HG03159 (cell line): ENCODE data around the gene TPK1.
"Not testable (repeated sequence)": the region's sequence is repeated elsewhere in the genome, so short reads cannot be mapped to it uniquely, and the experiment has no call there.

Experiments used
- ATAC-seq: cut with Tn5 transposase; IDR thresholded peaks from one replicate; pipeline ENCODE4 v1.9.1; 2021; ENCODE audit warnings: mild to moderate bottlenecking, moderate library complexity; ENCODE audit not compliant: unreplicated experiment

Gene TPK1

DNA sequence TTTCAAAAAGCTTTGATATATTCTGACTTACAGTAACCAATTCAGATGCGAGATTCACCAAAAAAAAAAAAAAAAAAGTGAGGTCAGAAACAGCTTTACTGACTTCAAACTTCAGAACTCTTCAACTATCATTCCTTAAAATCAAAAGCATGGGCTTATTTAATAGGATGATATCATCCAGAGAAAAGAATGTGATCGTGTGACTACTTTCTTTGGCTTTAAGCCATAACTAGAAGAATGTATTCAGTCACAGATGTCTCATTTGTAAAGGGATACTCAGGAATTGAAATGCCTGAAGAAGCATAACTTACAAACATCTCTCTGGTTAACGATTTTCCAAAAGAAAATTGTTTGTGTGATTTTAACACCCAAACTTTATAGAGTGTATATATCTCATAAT lies 11.5 kb downstream of the TPK1 start:
- no peak for ATAC-seq

DNA sequence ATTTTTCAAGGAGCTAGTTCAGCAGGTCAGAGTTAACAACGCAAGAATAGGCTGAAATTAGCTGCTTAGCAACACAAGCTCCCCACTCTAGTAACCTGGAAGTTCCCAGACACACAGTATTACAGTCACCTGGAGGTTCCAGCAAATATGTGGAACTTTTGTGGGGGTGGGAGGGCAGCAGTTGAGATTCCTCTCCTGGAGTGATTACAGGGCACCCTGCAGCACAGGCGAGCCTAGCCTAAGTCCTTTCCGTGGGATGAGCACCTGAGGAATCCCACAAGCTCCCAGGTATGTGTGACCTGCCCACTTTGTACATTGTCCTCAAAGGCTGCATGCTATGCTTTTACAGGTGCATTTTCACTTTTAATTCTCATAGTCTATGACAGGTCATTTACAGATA lies 13.6 kb downstream of the TPK1 start:
- ATAC-seq = no peak

- peak; percentile 63 for ATAC-seq
These were observed 14.8 kb downstream of the TPK1 start for GRCh38 chr7:144821067-144821466.

- no peak for ATAC-seq
These were observed 15.3 kb downstream of the TPK1 start for GRCh38 chr7:144820552-144820951.

GRCh38 chr7:144819566-144819965 lies 16.3 kb downstream of the TPK1 start:
- ATAC-seq = no peak

- peak; percentile 58 for ATAC-seq
These were observed 17.3 kb downstream of the TPK1 start for GRCh38 chr7:144818511-144818910.

DNA sequence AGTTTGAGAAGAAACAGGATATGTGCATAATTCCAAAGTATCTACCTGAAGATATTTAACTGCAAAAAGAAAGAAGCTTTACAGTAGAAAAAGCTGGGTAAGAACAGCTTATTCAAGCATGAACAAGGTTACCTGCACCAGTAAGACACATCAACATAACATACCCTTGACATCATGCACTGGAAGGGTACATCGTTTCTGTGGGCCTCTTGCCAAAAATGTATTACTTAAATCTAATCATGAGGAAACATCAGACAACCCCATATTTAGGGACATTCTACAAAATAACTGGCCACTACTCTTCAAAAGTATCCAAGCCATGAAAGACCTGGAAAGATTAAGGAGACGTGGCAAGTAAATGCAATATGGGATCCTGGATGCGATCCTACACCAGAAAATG lies 18.9 kb downstream of the TPK1 start:
- no peak for ATAC-seq

GRCh38 chr7:144814299-144814698 lies 21.6 kb downstream of the TPK1 start:
- ATAC-seq = no peak

GRCh38 chr7:144812379-144813283 lies 23.2 kb downstream of the TPK1 start:
- ATAC-seq = peak; percentile 96

DNA sequence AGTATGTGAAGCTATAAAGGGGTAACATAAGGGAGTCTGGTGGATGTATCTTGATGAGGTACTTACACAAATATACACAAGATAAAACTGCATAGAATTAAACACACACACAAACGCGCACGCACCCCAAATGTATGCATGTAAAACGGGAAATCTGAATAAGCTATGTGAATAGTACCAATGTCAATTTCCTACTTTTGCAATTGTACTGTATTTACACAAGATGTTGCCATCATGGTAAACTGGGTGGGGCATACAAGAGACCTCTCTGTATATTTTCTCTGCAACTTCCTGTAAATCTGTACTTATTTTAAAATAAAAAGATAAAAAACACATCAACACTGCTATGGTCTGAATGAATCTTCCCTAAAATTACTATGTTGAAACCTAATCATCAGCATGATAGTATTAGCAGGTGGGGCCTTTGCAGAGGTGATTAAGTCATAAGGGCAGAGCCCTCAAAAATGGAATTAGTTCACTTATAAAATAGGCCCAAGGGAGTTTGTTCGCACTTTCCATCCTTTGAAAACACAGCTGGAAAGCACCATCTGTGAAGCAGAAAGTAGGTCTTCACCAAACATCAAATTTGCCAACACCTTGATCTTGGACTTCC lies 30.1 kb downstream of the TPK1 start:
- no peak for ATAC-seq

DNA sequence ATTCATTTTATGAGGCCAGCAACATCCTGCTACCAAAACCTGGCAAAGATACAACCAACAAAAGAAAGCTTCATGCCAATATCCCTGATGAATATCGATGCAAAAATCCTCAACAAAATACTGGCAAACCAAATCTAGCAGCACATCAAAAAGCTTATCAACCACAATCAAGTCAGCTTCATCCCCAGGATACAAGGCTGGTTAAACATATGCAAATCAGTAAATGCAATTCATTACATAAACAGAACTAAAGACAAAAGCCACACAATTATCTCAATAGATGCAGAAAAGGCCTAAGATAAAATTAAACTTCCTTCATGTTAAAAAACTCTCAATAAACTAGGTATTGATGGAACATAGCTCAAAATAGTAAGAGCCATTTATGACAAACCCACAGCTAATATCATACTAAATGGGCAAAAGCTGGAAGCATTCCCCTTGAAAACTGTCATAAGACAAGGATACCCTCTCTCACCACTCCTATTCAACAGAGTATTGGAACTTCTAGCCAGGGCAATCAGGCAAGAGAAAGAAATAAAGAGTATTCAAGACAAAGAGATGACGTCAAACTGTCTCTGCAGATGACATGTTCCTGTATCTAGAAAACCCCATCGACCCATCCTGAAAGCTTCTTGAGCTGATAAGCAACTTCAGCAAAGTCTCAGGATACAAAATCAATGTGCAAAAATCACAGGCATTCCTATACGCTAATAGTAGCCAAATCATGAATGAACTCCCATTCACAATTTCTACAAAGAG lies 35.0 kb downstream of the TPK1 start:
- ATAC-seq = not testable (repeated sequence)

DNA sequence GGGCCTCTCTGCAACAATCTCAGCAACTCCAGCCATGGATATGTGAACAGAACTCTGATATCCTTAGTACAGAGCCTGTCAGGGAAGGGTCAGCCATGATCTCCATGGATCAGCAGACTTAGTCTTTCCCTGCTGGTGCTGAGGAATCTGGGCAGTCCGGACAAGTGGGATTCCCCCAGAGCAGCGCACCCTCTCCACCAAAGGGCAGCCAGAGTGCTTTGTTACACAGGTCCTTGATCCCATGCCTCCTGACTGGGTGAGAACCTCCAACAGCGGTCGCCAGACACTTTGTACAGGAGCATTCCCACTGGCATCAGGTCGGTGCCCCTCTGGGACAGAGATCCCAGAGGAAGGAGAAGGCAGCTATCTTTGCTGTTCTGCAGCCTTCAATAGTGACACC lies 38.9 kb downstream of the TPK1 start:
- no peak for ATAC-seq

- ATAC-seq = no peak
These were observed 43.8 kb downstream of the TPK1 start for GRCh38 chr7:144792050-144792449.

GRCh38 chr7:144791488-144791887 lies 44.4 kb downstream of the TPK1 start:
- ATAC-seq = no peak

- no peak for ATAC-seq
These were observed 48.7 kb downstream of the TPK1 start for GRCh38 chr7:144787127-144787526.

GRCh38 chr7:144786522-144786921 lies 49.3 kb downstream of the TPK1 start:
- ATAC-seq = peak; percentile 70

DNA sequence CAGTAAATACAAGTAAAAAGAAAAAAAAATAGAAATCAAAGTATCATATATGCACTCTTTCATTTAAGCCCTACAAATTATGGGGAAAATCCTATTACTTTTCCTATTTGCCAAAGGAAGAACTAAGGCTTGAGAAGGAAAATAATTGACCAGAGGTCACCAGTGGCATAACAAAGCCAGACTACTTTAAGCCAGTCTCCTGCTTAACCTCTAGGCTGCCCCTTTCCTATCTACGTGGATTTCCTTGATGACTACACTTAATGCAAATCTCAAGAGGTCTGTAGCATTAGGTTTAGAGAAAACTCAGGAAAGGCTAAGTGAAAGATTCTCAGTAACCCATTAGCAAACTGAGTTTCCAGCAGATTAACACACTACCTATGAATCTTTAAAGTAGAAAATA lies 49.8 kb downstream of the TPK1 start:
- ATAC-seq = no peak

GRCh38 chr7:144785521-144785920 lies 50.3 kb downstream of the TPK1 start:
- ATAC-seq = no peak

DNA sequence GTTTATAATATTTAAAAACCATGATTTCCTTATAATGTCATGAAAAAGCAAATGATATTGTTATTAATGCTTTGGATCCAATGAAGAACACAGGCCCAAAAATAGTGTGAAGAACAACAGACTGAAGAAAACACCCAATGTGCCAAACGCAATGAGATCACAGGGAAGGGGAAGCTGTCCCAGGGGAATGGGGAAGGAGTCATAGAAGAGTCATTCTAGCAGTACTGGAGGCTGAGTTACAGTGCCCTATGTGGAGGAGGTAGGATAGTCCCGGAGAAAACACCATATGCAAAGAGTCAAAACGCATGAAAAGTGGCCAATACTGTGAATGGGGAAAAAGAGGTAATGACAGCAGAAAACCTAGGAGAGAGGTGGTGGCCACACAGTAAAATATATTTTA lies 50.9 kb downstream of the TPK1 start:
- ATAC-seq = no peak

DNA sequence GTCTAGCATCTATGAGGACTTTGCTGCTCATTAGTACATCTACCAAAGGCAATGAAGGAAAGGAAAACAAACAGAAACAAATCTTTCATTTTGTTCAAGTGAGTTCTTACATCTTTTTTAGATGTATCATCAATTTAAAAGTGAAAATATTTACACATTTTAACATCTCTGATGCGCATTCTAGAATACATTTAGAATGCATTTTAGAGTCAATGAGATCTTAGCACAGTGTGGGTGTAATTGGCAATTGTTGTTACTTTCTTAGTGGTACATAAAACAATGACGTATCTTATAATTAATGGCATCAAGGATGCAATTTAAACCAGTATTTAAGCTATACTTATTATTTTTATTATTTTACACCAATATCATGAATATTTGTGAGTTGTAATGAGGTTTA lies 51.4 kb downstream of the TPK1 start:
- ATAC-seq = no peak

DNA sequence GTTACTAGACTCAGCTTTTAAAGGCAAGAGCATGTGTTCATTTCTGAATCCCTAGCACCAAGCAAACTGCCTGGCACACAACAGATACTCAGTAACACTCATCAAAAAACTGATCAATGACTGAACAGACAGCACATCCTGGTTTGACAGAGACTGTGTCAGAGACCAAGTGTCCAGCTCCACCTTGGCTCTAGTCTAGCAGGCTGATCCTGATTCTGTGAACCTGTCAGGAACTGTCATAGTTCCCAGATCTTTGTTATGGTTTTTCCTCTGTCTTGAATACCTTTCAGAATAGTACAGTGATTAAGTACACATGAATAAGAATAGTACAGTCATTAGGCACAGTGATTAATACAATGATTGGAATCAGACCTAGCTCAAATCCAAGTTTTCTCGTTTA lies 53.0 kb downstream of the TPK1 start:
- no peak for ATAC-seq
